GM23248 (cell line): ENCODE data around the gene HNF1A.

ENCODE experiments used
- EZH2 ChIP-seq: fragments of 200-600 bp; sonication (generic); IDR thresholded peaks from 2 replicates; pipeline ENCODE4 v1.6.1; 2018; ENCODE audit warnings: antibody characterized with exemption, mild to moderate bottlenecking; ENCODE audit not compliant: insufficient read depth, poor library complexity, severe bottlenecking
- EZH2phosphoT487 ChIP-seq: fragments of 200-600 bp; sonication (generic); IDR thresholded peaks from 2 replicates; pipeline ENCODE4 v1.6.1; 2018; ENCODE audit warnings: antibody characterized with exemption, moderate library complexity, mild to moderate bottlenecking, low read depth; ENCODE audit not compliant: insufficient read depth

DNA sequence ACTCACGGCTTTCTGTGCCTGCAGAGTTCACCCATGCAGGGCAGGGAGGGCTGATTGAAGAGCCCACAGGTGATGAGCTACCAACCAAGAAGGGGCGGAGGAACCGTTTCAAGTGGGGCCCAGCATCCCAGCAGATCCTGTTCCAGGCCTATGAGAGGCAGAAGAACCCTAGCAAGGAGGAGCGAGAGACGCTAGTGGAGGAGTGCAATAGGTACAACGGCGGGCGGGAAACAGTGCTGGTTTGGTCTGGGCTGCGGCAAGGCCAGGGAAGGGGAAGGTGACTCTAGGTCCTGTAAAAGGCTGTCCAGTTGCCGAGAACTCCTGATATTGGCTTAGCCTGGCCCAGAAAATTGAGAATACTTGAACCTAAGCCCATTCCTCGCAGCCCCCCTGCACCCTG lies 15.2 kb downstream of the HNF1A start:
- TF ChIP-seq EZH2 (no peak), EZH2phosphoT487 (no peak)
